ENCODE measurements around the gene CTAG1A.
"Not testable (repeated sequence)": the region's sequence is repeated elsewhere in the genome, so short reads cannot be mapped to it uniquely, and the experiment has no call there.

CTAG1A gene

DNA sequence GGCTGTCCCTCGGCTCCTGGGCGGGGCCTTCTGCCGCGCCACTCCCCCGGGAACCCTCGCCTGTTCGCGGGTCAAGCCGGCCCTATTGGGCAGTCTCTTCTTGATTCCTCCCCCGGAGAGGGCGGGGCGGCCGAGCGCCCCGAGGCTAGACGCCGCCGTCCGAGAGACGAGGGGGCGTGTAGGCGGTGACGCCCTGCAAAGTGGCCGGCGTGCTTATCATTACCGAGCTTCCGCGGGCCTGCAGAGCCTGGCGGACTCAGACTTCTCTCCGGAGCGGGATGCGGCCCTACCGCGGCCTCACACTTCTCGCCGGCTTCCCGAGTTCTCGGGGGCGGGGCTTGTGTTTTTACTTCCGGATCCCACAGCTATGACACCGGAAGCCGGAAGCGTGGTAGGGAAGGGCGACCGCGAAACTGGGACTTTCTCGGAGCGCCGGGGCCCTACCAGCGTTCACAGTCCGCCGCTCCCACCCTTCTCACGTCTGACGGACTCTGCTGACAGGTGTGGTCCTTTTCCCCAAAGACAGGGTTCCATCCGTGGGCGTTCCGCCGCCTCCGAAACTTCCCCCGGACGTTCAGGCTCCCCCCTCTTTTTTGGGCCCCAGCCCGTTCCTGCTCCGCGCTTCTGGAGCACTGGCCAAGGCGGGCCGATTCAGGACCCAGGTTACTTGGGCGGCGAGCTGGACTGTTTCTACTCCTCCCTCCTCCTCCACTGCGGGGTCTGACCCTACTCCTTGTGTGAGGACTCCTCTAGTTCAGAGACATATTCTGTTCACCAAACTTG lies 37.5 kb upstream of the CTAG1A start, which contains the start of gene IKBKG:
TSS of gene IKBKG (plus strand) at position 376 of the 783 bp plus-strand sequence. CDS start 4,383 bp downstream, outside the sequence.
- Histone ChIP-seq H3K9me3 (ENCODE audit: control insufficient read depth in 1 of 2, low read length in 2 of 2) (no peaks in the 10 kb centered on the region), H3K36me3 (ENCODE audit: control insufficient read depth in 1 of 2, insufficient read depth in 2 of 2, low read length in 2 of 2) (peaks cover 0 to 3% of the 10 kb centered on the region in 2 donors), H3K27ac (ENCODE audit: low read length) (peak within 1 kb of the TSS; percentile 93), H3K27me3 (ENCODE audit: low read depth, low read length) (no peaks in the 10 kb centered on the region), H3K4me3 (ENCODE audit: low read depth in 1 of 2, low read length in 2 of 2) (peak within 1 kb of the TSS; percentile 83 to 85), H3K4me1 (ENCODE audit: control insufficient read depth in 1 of 2, insufficient read depth in 2 of 2, low read length in 2 of 2) (peaks cover 0 to 19% of the 10 kb centered on the region in 2 donors)

DNA sequence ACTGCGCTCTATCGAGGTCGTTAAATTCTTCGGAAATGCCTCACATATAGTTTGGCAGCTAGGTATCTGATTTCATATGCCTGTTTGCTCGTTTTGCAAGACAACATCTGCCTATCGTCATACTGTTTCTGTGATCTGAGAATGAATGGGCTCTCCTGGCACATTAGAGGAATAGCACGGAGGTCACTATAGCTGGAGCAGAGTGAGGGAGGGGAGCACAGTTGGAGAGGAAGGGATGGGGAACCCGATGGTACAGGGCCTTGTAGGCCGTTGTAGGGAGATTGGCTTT lies 37.0 kb upstream of the CTAG1A start:
- H3K27ac ChIP-seq (ENCODE audit: low read length) = peak overlapping the region; percentile 93
- H3K9me3 ChIP-seq (ENCODE audit: control insufficient read depth in 1 of 2, low read length in 2 of 2) = no peaks in the 10 kb centered on the region
- H3K36me3 ChIP-seq (ENCODE audit: control insufficient read depth in 1 of 2, insufficient read depth in 2 of 2, low read length in 2 of 2) = peaks cover 0 to 3% of the 10 kb centered on the region in 2 donors
- peak overlapping the region; percentile 83 to 85 for H3K4me3 ChIP-seq (ENCODE audit: low read depth in 1 of 2, low read length in 2 of 2)
- no peaks in the 10 kb centered on the region for H3K27me3 ChIP-seq (ENCODE audit: low read depth, low read length)
- peaks cover 0 to 19% of the 10 kb centered on the region in 2 donors for H3K4me1 ChIP-seq (ENCODE audit: control insufficient read depth in 1 of 2, insufficient read depth in 2 of 2, low read length in 2 of 2)

DNA sequence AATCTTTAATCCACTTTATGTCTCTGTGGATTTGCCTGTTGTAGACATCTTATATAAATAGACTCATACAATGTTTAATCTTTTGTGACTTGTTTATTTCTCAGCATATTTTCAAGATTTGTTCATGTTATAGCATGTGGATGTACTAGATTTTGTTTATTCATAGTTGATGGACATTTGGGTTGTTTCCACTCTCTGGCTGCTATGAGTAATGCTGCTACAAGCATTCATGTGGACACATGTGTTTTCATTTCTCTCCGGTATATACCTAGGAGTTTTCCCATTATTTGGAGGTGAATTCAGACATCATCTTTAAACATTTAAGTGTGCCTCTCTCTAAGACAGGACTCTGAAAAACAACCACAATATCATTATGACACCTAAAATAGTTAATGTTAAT lies 35.2 kb upstream of the CTAG1A start:
- H3K27ac ChIP-seq (ENCODE audit: low read length) = no peak overlapping the region
- peaks cover 0 to 19% of the 10 kb centered on the region in 2 donors for H3K4me1 ChIP-seq (ENCODE audit: control insufficient read depth in 1 of 2, insufficient read depth in 2 of 2, low read length in 2 of 2)
- H3K27me3 ChIP-seq (ENCODE audit: low read depth, low read length) = no peaks in the 10 kb centered on the region
- peaks cover 0 to 16% of the 10 kb centered on the region in 2 donors for H3K36me3 ChIP-seq (ENCODE audit: control insufficient read depth in 1 of 2, insufficient read depth in 2 of 2, low read length in 2 of 2)
- no peak overlapping the region for H3K4me3 ChIP-seq (ENCODE audit: low read depth in 1 of 2, low read length in 2 of 2)
- H3K9me3 ChIP-seq (ENCODE audit: control insufficient read depth in 1 of 2, low read length in 2 of 2) = no peaks in the 10 kb centered on the region

DNA sequence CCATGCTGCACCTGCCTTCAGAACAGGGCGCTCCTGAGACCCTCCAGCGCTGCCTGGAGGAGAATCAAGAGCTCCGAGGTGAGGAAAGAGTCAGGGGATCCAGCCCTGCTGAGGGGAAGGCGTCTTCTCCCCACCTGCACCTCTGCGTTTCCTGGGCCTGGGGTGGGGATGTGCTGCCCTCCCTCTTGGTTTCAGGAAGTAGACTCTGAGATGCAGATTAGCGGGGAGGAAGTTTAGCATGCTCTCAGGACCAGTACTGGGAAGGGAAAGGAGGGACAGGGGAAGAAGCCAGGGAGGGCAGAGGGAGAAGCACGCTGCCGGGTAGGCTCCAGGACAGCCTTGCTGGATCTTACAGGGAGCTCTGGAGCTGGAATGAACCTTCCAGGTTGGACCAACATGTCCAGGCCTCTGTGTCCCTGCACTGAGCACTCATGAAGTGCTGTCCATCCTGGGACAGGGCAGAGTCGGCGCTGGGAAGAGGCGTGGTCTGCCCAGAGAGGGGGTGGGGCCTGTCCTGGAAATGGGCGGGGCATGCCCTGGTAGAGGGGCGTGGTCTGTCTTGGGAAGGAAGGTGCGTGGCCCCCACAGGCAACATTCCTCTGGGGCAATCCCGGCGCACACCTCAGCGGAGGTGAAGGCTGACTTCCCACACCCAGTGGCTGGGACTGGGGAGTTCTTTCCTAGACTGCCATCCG lies 32.7 kb upstream of the CTAG1A start:
- H3K4me3 ChIP-seq (ENCODE audit: low read depth in 1 of 2, low read length in 2 of 2); H3K9me3 ChIP-seq (ENCODE audit: control insufficient read depth in 1 of 2, low read length in 2 of 2); H3K27me3 ChIP-seq (ENCODE audit: low read depth, low read length); H3K27ac ChIP-seq (ENCODE audit: low read length): not testable (repeated sequence)
- peaks cover 0 to 14% of the 10 kb centered on the region in 2 donors for H3K4me1 ChIP-seq (ENCODE audit: control insufficient read depth in 1 of 2, insufficient read depth in 2 of 2, low read length in 2 of 2)
- H3K36me3 ChIP-seq (ENCODE audit: control insufficient read depth in 1 of 2, insufficient read depth in 2 of 2, low read length in 2 of 2) = peaks cover 0 to 22% of the 10 kb centered on the region in 2 donors

DNA sequence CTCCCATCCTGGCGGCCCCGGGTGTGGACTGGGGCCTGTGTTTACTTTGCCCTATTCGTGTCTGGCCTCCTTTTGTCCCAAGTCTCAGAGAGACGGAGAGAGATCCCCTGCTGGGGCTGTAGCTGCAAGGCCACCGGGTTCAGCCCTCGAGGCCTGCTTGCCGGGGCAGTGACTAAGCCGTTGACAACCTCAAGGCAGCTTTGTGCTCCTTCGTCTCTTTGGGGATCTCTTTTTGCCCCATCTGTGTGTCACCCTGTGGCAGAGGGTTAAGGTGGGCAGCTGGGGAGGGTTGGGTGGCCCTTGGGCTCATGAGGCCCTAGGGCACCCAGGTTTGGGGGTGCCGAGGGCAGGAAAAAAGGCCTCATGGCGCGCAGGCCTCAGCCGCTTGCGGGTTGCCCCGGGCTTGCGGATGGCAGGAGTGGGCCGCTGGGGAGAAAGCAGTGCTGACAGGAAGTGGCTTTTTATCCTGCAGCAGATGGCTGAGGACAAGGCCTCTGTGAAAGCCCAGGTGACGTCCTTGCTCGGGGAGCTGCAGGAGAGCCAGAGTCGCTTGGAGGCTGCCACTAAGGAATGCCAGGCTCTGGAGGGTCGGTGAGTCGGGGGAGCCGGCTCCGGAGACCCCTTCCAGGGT lies 26.8 kb upstream of the CTAG1A start:
- not testable (repeated sequence) for H3K9me3 ChIP-seq (ENCODE audit: control insufficient read depth in 1 of 2, low read length in 2 of 2); H3K27me3 ChIP-seq (ENCODE audit: low read depth, low read length); H3K27ac ChIP-seq (ENCODE audit: low read length); H3K4me3 ChIP-seq (ENCODE audit: low read depth in 1 of 2, low read length in 2 of 2); H3K4me1 ChIP-seq (ENCODE audit: control insufficient read depth in 1 of 2, insufficient read depth in 2 of 2, low read length in 2 of 2)
- H3K36me3 ChIP-seq (ENCODE audit: control insufficient read depth in 1 of 2, insufficient read depth in 2 of 2, low read length in 2 of 2) = peaks cover 0 to 17% of the 10 kb centered on the region in 2 donors

DNA sequence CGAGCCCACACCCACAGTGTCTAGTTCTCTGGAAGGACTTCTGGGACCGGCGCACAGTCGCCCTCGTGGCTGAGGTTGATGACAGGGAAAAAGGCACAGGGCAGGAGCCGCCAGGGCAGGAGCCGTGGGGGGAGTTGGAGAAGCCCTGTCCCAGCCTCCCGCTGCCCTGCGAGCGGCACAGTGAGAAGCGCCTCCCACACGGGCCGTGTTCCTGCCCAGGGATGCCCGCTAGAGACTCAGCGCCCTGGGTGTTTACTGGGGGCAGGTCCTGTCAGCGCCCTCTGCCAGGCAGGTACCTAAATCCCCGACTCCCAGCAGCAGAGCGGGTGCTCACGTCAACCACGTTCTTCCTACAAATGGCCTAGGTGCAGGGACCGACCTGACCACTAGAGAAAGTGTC lies 26.0 kb upstream of the CTAG1A start:
- H3K27me3 ChIP-seq (ENCODE audit: low read depth, low read length); H3K4me3 ChIP-seq (ENCODE audit: low read depth in 1 of 2, low read length in 2 of 2); H3K36me3 ChIP-seq (ENCODE audit: control insufficient read depth in 1 of 2, insufficient read depth in 2 of 2, low read length in 2 of 2); H3K9me3 ChIP-seq (ENCODE audit: control insufficient read depth in 1 of 2, low read length in 2 of 2); H3K4me1 ChIP-seq (ENCODE audit: control insufficient read depth in 1 of 2, insufficient read depth in 2 of 2, low read length in 2 of 2); H3K27ac ChIP-seq (ENCODE audit: low read length): not testable (repeated sequence)

DNA sequence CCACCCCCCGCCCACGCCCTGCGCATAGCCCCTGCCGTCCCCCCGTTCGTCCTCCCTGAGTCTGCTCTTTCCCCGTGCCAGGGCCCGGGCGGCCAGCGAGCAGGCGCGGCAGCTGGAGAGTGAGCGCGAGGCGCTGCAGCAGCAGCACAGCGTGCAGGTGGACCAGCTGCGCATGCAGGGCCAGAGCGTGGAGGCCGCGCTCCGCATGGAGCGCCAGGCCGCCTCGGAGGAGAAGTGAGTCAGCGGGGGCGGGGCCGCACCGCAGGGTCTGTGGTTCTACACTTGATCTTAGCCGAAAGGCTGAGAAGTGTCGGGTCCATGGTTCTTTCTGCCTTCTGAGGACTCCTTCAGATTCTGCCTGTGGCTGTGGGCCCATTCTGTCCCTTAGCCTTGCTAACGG lies 24.6 kb upstream of the CTAG1A start:
- H3K36me3 ChIP-seq (ENCODE audit: control insufficient read depth in 1 of 2, insufficient read depth in 2 of 2, low read length in 2 of 2); H3K27ac ChIP-seq (ENCODE audit: low read length); H3K27me3 ChIP-seq (ENCODE audit: low read depth, low read length); H3K4me1 ChIP-seq (ENCODE audit: control insufficient read depth in 1 of 2, insufficient read depth in 2 of 2, low read length in 2 of 2); H3K4me3 ChIP-seq (ENCODE audit: low read depth in 1 of 2, low read length in 2 of 2); H3K9me3 ChIP-seq (ENCODE audit: control insufficient read depth in 1 of 2, low read length in 2 of 2): not testable (repeated sequence)

DNA sequence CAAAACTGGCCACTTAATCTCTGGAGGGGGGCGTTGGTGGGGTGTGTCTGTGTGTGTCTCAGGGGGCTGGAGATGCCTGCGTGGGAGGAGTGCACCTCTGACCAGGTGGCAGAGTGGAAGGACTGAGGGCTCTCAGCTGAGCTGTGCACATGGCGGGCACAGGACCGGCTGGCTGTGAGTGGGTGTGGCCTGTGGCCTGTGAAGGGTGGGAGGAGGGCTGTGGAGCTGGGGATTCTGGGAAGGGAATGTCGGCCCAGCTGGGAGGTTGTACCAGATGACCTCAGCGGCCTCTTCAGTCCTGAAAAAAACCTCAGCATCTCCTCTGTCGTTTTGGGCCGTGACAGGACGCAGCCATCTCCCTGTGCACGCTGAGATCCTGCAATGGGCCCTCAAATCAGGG lies 22.6 kb upstream of the CTAG1A start:
- H3K27me3 ChIP-seq (ENCODE audit: low read depth, low read length); H3K4me1 ChIP-seq (ENCODE audit: control insufficient read depth in 1 of 2, insufficient read depth in 2 of 2, low read length in 2 of 2); H3K4me3 ChIP-seq (ENCODE audit: low read depth in 1 of 2, low read length in 2 of 2); H3K36me3 ChIP-seq (ENCODE audit: control insufficient read depth in 1 of 2, insufficient read depth in 2 of 2, low read length in 2 of 2); H3K27ac ChIP-seq (ENCODE audit: low read length); H3K9me3 ChIP-seq (ENCODE audit: control insufficient read depth in 1 of 2, low read length in 2 of 2): not testable (repeated sequence)

DNA sequence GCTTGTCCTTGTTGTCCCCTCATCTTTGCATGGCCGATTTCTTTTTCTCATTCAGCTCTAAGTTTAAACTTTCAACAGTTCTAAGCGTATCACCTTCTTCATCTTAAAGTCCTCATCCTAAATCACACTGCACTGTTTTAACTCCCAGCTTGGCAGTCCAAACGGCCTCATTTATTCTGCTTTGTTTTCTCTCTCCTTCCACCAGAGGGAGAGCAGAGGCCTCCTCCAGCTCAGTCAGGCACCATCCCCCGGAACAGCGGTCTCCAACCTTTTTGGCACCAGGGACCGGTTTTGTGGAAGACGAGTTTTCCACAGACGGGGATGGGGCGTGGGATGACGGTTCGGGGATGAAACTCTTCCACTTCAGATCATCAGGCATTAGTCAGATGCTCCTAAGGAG lies 14.6 kb upstream of the CTAG1A start:
- H3K36me3 ChIP-seq (ENCODE audit: control insufficient read depth in 1 of 2, insufficient read depth in 2 of 2, low read length in 2 of 2); H3K27me3 ChIP-seq (ENCODE audit: low read depth, low read length); H3K27ac ChIP-seq (ENCODE audit: low read length); H3K4me1 ChIP-seq (ENCODE audit: control insufficient read depth in 1 of 2, insufficient read depth in 2 of 2, low read length in 2 of 2); H3K4me3 ChIP-seq (ENCODE audit: low read depth in 1 of 2, low read length in 2 of 2); H3K9me3 ChIP-seq (ENCODE audit: control insufficient read depth in 1 of 2, low read length in 2 of 2): not testable (repeated sequence)

DNA sequence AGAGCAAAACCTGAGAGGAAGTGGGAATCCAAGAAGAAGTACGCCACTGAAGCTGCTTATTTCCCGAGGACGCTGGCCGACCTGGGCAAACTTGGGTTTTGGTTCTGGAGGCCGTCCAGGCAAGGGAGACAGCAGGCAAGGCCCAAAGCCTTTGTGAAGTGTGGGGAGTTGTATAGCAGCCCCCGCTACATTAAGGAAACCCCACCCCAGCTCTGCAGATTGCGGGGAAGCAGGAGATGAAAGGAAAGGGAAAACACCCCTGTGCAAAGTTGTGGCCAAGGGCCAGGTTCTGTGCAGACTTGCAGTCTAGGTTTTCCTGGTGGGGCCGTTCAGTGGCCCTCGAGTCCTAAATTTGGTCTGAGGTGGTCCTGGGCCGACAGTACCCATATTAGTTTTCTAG lies 11.9 kb upstream of the CTAG1A start:
- H3K36me3 ChIP-seq (ENCODE audit: control insufficient read depth in 1 of 2, insufficient read depth in 2 of 2, low read length in 2 of 2); H3K4me3 ChIP-seq (ENCODE audit: low read depth in 1 of 2, low read length in 2 of 2); H3K9me3 ChIP-seq (ENCODE audit: control insufficient read depth in 1 of 2, low read length in 2 of 2): not testable (repeated sequence)

DNA sequence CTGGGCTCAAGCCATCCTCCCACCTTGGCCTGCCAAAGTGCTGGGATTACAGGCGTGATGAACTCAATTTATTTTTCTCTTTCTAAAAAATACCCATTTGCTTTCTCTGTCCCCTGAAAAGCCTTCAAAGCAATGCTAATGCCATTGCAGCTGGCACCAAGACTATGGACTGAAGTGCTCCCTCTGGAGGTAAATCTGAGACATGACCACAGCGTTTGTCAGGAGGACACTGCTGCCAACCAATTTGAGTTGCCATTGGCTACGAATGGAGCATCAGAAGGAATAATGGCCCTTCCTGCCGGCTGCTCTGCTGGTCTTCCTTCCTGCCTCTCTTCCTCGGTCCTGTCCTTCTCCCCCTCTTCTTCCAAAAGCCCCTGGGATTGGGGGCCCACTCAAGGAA lies 9.9 kb upstream of the CTAG1A start:
- not testable (repeated sequence) for H3K27me3 ChIP-seq (ENCODE audit: low read depth, low read length); H3K36me3 ChIP-seq (ENCODE audit: control insufficient read depth in 1 of 2, insufficient read depth in 2 of 2, low read length in 2 of 2); H3K27ac ChIP-seq (ENCODE audit: low read length); H3K4me1 ChIP-seq (ENCODE audit: control insufficient read depth in 1 of 2, insufficient read depth in 2 of 2, low read length in 2 of 2); H3K4me3 ChIP-seq (ENCODE audit: low read depth in 1 of 2, low read length in 2 of 2); H3K9me3 ChIP-seq (ENCODE audit: control insufficient read depth in 1 of 2, low read length in 2 of 2)

More for the DNA sequence above, 11.9 kb upstream of the CTAG1A start:
- H3K27ac ChIP-seq (ENCODE audit: low read length); H3K27me3 ChIP-seq (ENCODE audit: low read depth, low read length); H3K4me1 ChIP-seq (ENCODE audit: control insufficient read depth in 1 of 2, insufficient read depth in 2 of 2, low read length in 2 of 2): not testable (repeated sequence)

All from muscle layer of duodenum (tissue), 2 donors.